GM21360 (cell line): Measurements from ENCODE around the gene LMOD3.
A peak's percentile ranks its signal among the peaks of the same experiment; 100 is the strongest.

ENCODE experiments used
- ATAC-seq: cut with Tn5 transposase; IDR thresholded peaks from one replicate; pipeline ENCODE4 v1.9.1; 2021; ENCODE audit warnings: mild to moderate bottlenecking, moderate library complexity; ENCODE audit not compliant: unreplicated experiment

LMOD3 gene

DNA sequence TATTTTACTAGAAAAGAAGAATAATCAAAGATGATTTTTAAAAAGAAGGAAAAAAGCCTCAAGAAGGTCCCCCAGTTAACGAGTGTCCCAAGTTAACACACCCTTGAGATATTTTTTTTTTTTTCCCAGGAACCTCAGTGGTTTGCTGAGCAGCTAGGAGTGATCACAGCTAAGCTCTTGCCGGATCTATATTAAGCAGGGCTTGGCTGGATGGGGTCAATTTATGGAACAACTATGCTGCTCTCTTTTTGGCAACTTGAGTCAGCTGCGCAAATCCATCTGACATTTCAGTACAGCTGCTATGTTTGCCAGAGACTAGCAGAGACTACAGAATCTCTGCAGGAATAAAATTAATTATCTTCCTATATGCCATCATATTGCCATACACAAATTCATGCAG lies at the start of gene LMOD3:
Gene LMOD3 (minus strand): TSS at position 193 of the 400 bp plus-strand sequence. CDS start 209 bp downstream, outside the sequence.
- no peak for ATAC-seq

DNA sequence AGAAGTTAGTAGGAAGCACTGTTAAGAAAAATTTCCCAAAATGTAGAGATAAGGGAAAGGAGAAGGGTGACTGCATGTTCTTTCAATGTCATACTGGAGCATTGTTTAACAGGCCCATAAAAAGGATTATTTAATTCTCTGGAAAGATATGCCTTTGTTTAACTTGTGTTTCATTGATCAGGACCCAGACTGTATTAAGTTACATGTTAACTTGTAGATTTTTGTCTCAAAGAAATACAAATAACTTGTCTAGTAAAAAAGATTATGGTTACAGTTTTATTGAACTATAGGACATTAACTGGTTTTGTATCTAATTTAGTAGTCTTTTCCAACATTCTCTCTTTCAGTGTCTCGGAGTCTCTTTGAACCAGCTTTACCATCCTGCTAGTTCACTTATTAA lies 49.7 kb upstream of the LMOD3 start:
- ATAC-seq, result no peak

DNA sequence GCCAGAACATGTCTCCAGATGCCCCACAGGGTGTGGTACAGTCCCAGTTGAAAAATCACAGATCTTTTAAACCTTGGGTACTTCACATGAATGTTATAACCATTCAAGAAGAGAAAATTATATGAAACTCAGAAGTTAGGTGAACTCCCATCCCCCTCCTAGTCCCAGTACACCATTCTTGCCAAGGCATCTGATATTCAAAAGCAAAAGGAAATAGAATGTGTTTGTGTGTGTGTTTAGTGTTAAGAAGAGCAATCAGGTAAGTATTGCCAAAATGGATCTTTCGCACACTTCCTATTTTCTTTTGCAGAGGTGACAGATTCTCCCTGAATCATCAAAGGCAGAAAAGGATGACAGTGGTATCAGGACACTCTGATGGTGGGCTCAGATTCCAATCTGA lies 44.1 kb upstream of the LMOD3 start:
- ATAC-seq, result no peak

GRCh38 chr3:69165744-69166143 lies 43.3 kb upstream of the LMOD3 start:
- no peak for ATAC-seq

DNA sequence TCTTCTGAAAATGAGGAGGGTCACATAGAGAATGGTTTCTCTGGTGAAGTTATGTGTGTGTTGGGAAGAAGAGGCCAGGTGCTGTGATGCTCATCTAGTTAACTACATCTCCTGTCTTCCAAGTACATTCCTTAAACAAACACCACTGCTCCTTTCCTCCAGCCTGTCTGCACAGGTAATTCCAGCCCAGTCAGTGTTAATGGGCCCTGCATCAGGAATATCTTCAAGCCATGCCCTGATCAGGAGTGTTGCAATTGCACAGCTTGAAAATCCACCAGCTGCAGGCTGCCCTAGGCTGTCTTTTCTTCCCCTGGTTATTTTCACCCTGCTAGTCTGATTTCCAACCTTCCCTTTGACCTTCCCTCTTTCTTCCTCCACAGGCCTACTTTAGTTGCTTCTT lies 41.9 kb upstream of the LMOD3 start:
- ATAC-seq, result no peak

DNA sequence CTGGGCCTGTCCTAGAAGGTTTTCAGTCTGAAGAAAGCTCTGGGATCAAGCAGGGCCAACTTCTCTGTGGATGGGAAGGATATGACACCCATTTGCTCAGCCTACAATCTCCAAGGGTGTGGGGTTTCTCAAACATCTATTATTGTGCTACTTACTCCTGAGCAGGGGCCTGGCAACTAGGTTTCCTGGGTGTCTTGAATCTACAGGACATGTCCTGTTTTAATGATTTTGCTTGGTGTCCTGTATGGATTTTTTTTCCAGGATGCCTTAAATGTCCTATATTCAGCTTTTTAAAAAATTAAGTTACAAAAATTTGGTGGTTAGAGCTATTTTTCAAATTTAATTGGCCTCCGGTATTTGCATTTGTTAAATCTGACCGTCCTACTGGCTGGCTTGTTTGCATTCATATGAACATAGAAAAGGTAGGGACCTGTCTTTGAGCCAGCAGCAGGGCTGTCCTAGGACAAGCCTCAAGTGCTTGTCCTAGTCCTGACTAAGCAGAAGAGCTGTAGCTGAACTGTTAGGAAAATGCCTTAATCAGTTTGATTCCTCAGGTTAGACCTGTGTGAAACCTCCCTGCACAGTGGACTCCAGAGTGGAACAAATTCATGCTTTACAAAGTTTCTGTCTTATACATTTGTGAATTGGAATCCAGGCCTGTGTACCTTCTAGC lies 40.0 kb upstream of the LMOD3 start:
- no peak for ATAC-seq

GRCh38 chr3:69161587-69162307 lies 39.4 kb upstream of the LMOD3 start:
- peak; percentile 52 for ATAC-seq

- no peak for ATAC-seq
Measured at GRCh38 chr3:69160525-69160924, 38.1 kb upstream of the LMOD3 start.

- ATAC-seq, result no peak
Measured at GRCh38 chr3:69160107-69160506, 37.7 kb upstream of the LMOD3 start.

DNA sequence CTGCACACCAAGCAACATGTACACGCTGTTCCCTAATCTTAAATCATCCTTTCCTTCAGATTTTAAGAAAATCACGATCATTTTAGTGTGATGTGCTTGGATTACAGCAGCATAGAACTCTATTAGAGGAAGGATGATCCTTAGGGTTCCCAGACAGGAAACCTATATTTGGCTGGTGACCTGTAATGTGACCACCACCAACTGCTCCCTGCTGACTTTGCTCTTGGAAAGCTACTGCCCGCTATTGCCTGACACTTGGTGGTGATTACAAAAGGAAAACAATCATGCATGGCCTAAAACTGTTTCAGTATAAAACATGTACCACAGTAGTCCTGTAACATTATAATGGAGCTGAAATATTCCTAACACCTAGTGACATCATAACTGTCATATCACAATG lies 27.2 kb upstream of the LMOD3 start:
- ATAC-seq, result no peak

DNA sequence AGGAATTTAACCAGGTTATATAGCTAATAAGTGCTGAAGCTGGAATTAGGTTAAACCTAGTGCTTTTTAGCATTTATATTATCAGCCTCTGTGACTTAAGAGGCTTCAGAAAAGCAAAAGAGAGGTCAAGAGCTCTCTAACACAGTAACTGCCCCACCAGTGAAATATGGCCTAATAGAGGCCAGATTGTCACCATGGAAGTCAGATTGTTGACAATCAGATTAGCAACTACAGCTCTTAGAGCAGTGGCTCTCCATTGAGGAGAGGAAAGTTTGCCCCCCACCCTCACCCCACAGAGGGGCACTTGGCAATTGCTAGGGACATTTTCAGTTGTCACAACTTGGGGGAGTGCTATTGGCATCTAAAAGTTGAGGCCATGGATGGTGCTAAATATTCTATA lies 23.3 kb upstream of the LMOD3 start:
- no peak for ATAC-seq

- no peak for ATAC-seq
Measured at GRCh38 chr3:69144631-69145245, 22.3 kb upstream of the LMOD3 start.

DNA sequence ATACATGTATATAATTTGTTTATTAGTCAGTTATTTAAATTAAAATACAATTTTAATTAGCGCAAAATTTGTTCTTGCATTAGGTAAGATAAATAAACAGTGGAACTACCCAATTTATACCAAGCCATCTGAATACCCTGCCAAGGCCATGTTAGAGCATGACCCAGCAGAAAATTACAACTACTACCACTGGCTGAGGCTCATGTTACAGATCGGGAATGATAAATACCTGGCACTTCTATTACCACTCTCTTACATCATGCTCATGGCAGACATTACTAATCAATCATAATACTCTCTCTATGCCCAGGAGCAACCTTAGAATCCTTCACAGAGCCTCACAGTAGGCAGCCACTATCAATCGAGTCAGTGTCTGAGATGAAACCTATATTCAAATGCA lies 21.2 kb upstream of the LMOD3 start:
- ATAC-seq, result no peak

- ATAC-seq, result no peak
Measured at GRCh38 chr3:69142797-69143454, 20.5 kb upstream of the LMOD3 start.

DNA sequence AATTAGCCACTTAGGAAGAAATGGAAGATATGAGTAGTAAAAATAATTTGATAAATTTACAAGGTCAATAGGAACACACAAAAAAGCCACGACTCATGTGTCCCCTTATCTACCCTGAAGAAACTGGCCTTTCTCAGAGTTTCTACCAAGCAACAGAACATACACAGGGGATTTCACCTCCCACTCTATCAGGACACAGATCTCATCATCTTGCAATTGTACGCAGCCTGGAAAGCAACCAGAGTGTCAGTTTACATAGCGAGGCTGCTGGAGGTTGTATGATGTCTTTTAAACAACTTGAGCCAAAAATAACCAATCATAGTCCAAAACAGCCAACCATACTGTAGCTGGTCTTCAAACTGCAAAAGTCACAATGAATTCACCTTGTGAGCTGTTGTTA lies 19.7 kb upstream of the LMOD3 start:
- no peak for ATAC-seq

DNA sequence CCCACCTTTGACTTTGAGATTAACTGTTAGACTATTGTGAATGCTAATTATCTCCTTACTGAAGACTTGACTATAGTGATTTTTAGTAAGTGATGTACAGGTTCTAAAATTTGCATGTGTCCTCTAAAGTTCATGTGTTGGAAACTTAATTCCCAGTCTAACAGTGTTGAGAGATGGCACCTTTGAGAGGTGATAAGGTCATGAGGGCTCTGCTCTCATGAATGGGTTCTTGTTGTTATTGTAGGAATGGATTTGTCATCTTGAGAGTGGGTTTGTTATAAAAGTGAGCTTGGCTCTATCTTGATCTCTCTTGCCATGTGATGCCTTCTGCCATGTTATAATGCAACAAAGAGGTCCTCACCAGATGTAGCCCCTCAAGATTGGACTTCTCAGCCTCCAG lies 18.9 kb upstream of the LMOD3 start:
- ATAC-seq, result no peak

DNA sequence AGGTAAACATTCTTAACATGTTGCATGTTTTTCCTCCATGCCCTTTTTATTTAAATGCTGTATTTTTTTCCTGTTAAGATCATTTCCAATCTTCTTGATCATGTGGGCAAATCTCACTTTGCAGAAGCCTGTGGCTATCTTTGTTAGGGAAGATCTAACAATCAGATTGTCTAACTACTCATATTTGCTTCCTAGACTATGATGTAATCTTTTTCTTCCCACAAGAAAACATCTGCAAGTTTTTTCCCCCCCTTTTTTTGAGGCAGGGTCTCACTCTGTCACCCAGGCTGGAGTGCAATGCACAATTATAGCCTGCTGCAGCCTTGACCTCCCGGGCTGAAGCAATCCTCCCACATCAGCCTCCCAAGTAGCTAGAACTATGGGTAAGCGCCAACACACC lies 15.0 kb upstream of the LMOD3 start:
- ATAC-seq, result no peak

GRCh38 chr3:69137005-69137404 lies 14.6 kb upstream of the LMOD3 start:
- no peak for ATAC-seq

DNA sequence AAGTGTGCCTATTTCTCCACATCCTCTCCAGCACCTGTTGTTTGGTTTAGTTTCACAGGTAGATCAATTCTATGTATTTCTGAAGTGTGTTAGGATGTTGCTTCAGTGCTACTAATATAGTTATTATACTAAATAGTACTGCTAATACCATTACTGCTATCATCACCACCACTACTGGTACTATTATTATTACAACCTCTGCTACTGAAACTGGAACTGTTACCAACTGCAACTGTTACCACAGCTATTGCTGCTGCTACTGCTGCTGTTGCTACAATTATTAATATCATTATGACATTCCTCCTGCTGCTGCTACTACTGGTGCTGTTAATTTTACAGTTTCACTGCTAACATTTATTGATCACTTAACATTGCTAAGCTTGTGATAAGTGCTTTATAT lies 8.3 kb upstream of the LMOD3 start:
- ATAC-seq, result peak; percentile 95

DNA sequence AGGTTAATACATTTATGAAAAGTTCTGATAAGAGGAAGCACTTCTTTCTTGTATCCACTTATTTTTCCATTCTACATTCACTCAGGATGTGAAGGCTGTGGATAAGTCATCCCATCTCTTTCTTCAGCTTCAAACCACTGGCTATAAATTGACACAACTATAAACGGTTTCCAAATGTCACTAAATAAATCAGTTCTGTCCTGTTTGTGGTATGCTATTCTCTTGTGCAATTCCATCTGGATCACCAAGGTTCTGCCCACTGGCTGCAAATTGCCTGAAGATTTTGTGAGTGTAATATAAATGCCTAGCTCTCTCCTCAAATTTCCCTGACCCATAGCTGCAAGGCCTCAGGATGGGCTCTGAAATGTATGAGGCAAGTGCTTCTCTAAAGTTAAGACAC lies 7.1 kb upstream of the LMOD3 start:
- ATAC-seq, result no peak

DNA sequence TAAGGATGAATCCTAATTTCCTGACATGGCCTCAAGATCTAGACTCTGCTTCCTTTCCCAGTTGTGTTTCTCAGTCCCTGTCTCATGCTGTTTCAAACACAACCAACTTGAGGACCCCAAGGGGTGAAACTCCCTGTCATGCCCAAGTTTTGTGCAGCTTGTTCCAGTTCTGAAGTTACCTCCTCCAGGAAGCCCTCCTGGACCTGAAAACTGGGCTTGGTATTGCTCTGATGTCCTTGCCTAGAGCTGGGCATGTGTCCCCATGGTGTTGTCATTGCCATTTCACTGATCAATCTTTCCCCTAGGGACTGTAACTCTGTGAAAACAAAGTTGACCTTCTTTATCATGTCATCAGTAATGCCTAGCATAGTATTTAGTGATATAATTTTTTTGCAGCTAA lies 6.1 kb upstream of the LMOD3 start:
- ATAC-seq, result no peak

GRCh38 chr3:69126999-69127398 lies 4.6 kb upstream of the LMOD3 start:
- ATAC-seq, result no peak
